ENCODE results near the gene ASGR2. TPM values are rescaled to one million over a fixed set of nuclear protein-coding genes. Genes with fewer than 3 reads are reported as not detected.
"Not testable (repeated sequence)": the region's sequence is repeated elsewhere in the genome, so short reads cannot be mapped to it uniquely, and the experiment has no call there.

The ASGR2 gene
- total RNA-seq, 1 donor from 2014 or later: 442 TPM

DNA sequence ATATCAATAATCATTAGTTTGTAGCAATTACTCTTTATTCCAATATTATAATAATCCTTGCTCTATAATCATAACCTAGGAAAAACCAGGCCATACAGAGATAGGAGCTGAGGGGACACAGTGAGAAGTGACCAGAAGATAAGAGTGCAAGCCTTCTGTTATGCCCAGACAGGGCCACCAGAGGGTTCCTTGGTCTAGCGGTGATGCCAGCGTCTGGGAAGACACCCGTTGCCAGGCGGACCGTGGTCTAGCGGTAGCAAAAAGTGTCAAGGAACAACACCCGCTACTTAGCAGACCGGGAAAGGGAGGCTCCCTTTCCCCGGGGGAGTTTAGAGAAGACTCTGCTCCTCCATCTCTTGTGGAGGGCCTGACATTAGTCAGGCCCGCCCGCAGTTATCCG, 11.8 kb upstream of the ASGR2 start:
- DNase-seq (ENCODE audit: low spot score); ATAC-seq: not testable (repeated sequence)

DNA sequence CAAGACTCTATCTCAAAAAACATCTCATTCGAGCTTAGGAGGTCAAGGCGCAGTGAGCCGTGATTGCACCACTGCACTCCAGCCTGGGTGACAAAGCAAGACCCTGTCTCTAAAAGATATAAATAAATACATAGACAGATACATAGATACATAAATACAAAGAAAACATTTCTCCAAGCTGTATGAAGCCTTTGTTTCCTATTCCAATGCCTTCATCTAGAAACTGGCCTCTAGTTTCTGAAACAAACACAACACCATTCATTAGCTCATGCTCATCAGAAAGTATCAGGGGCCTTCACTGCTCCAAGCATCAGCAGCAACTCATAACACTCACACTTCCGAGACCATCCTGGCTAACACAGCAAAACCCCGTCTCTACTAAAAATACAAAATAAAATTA, 10.3 kb upstream of the ASGR2 start:
- DNase-seq (ENCODE audit: low spot score) (no peak), ATAC-seq (no peak)

DNA sequence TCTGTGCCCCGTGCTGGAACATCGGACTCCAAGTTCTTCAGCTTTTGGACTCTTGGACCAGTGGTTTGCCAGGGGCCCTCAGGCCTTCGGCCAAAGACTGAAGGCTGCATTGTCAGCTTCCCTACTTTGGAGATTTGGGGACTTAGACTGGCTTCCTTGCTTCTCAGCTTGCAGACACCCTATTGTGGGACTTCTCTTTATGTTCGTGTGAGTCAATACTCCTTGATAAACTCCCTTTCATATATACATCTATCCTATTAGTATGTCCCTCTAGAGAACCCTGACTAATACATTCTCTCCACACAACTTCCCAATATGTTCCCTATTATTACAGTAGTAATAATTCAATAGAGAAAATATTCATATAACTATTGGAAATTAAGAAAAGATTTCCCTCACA, 9.2 kb upstream of the ASGR2 start:
- DNase-seq (ENCODE audit: low spot score): no peak
- ATAC-seq: peak; percentile 18

DNA sequence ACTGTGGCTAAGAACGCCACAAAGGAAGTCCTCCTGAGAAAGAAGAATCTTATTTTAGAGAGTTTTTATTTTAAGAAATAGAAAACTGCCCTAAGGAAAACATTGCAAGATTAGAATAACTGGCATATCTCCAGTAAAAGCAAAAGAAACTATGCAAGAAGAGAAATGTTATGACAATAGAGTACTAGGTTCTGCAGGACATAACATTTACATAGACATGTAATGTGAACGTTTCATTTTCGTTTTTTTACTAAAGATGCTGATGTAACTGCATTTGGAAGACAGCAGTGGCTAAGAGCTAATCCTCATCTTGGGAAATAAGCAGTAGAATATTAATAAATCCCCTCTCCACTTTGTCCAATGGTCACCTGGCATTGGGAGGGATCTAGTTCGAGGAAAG, 7.8 kb upstream of the ASGR2 start:
- ATAC-seq (no peak), DNase-seq (ENCODE audit: low spot score) (no peak)

DNA sequence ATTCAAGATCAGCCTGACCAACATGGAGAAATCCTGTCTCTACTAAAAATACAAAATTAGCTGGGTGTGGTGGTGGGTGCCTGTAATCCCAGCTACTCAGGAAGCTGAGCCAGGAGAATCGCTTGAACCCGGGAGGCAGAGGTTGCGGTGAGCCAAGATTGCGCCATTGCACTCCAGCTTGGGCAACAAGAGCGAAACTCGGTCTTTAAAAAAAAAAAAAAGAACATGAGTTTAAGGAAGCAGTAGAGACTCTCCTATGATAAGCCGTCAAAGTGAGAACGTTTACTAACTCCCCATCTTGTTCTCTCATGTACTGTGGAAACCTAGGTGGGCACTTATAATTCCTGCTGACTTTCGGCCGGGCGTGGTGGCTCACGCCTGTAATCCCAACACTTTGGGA, 6.0 kb upstream of the ASGR2 start:
- peak; percentile 14 for ATAC-seq
- DNase-seq (ENCODE audit: low spot score): not testable (repeated sequence)

DNA sequence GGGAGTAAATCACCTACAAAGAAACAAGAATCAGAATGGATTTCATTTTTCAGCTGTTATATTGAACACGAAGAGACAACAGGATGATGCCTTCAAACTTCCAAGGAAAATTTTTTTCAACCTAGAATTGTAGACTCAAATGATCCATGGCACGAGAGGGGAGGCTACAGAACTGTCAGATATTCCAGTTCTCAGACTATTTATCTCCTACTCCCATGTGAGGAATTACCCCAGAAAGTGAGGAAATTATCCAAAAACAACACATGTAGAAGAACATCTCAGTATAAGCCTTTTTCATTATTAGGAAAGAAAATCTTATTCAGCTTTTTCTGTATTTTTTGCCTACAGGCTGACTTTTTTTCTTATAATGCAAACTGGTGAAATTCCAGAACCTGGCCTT, 5.5 kb upstream of the ASGR2 start:
- no peak for DNase-seq (ENCODE audit: low spot score)
- no peak for ATAC-seq

DNA sequence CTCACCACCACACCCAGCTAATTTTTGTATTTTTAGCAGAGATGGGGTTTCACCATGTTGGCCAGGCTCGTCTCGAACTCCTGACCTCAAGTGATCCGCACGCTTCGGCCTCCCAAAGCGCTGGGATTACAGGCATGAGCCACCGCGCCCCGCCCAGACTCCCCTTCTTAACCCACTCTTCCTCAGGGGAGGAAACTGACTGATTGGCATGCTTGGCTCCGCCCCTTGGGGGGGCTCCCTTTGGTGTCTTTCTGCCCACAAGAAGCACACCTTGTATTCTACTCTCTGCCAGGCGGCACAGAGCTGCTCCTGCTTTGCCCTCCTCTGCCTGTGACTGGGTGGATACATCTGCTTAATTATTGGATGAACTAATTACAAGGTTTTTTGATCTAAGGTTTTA, 4.7 kb upstream of the ASGR2 start:
- DNase-seq (ENCODE audit: low spot score) (no peak), ATAC-seq (no peak)

DNA sequence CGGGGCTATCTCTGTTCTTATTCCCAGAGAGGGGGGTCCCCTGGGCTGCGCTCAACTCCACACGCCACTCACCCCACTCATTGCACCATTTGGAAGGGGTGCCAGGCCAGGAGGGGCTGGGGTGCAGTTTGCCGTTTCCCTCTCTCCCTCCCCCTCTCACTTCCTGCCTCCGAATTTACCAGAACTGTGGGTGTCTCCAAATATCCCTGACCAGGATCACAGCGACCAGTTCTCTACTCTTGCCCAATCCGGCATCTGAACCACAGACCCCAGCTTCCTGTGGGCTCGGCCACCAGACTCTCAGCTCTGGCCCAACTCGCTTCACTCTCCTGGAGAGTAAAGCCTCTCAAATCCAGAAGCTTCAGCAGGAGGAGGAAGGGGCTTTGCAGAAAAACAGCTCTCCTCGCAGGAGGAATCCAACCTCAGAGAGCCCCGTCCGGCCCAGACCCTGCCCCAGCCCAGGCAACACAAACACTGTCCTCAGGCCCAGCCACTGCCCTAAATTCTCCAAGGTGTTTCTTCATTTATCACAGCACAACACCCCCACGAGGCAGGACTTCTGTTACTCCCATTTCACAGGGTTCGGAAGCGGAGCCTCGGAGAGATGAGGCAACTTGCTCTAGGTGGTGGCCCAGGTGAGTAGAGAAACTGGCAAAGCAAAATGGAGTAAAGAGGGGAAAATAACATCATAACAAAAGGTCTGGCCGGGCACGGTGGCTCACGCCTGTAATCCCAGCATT, 423 bp upstream of the ASGR2 start:
- DNase-seq (ENCODE audit: low spot score): no peak

DNA sequence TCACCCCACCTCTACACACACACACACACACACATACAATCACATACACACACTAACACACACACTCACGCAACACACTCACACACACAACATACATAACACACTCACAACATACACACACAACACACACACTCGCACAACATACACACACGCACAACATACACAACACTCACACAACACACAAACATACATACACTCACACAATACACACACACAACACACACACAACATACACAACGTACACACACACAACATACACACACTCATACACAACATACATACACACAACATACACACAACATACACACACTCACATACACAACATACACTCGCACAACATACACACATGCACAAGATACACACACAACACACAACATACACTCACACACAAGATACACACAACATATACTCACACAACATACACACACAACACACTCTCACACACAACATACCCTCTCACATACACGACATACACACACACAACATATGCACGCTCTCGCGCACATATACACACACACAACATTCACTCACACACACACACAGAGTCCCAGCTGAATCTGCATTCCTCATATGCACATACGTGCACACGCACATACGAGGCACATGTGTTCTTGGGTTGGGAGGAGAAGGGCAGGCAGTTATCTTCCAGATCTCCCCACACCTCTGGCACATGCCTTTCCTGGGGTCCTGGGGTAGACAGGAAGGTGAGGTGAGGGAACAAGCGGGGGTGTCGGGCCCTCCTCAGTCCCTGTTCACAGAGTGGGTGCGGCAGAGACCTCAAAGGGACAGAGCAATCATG, 1.1 kb downstream of the ASGR2 start:
- DNase-seq (ENCODE audit: low spot score) (peak; percentile 47), ATAC-seq (no peak)

More for the DNA sequence above, 423 bp upstream of the ASGR2 start:
- peak; percentile 70 for ATAC-seq

DNA sequence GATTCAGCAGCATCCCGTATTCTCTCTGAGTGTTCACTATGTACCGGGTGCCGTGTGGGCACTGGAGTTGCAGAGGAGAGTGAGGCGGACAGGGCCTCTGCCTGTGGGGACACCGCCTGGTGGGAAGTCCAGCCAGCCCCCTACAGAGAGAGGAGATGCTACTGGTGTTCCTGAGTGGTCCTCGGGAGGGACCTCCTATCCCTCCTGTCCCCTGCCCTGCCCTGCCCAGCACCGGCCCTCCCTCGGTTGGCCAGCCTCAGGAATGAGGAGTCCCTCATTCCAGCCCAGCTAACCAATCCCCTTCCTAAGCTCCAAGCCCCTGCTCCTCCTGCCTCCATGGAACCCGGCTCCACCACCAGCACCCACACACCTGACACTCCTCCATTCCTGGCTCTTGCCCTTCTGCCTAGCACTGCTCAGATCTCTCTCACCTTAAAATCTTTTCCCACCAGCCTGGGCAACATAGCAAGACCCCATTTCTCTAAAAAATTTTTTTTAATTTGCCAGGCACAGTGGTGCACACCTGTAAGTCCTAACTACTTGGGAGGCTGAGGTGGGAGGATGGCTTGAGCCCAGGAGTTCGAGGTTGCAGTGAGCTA, 2.0 kb downstream of the ASGR2 start:
- peak; percentile 49 for DNase-seq (ENCODE audit: low spot score)
- ATAC-seq: peak; percentile 0

DNA sequence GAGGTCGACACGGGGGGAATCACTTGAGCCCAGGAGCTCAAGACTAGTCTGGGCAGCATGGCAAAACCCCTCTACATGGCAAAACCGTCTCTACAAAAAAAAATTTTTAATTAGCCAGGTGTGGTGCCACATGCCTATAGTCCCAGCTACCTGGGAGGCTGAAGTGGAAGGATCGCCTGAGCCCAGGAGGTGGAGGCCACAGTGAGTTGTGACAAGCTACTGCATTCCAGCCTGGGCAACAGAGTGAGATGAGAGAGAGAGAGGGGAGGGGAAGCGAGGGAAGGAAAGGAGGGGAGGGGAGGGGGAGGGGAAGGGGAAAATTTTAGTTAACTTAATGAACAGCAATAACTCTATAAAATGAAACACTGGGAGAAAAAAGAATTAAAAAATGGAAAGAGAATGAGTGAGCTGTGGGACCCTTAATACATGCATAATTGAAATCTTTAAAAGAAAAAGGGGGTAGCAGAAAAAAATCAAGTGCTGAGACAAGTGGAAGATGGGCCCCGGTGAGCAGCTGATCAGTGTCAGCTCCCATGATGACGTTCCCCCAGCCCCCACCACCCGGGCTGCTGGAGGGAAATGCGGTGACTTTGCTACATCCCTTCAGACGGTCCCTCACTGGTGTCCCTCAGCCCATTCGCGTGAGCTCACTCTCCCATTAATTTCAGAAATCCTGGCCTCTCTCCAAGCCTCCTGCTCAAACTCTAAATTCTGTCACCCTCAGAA, 2.7 kb downstream of the ASGR2 start:
- peak; percentile 39 for DNase-seq (ENCODE audit: low spot score)

DNA sequence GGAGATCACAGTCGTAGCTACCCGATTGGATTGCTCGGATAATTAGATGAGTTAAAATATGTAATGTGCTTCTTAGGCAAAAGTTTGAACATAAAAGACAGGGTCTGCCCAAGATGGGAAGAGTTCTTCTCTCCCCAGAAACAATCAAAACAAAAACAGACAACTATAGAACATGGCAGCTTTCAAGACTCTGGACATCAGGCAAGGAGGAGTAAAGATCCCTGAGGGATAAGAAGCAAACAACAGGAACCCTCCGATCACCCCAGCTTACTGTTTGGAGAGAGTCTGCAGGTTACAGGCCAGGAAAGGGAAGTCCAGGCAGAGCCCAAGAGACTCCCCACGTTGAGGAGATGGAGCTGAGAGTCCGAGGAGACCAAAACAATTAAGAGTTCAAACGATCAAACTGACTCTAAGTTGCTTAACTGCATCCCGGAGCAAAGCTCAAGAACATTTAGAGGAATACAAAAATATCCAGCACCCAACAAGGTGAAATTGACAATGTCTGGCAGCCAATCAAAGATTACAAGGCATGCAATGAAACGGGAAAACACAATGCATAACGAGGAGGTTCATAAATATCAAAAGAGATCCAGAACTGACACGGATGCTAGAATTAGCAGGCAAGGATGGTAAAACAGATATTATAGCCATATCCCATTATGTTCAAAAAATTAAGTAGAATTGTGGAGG, 3.9 kb downstream of the ASGR2 start:
- no peak for DNase-seq (ENCODE audit: low spot score)
- ATAC-seq: no peak

More for the DNA sequence above, 2.7 kb downstream of the ASGR2 start:
- ATAC-seq: no peak

DNA sequence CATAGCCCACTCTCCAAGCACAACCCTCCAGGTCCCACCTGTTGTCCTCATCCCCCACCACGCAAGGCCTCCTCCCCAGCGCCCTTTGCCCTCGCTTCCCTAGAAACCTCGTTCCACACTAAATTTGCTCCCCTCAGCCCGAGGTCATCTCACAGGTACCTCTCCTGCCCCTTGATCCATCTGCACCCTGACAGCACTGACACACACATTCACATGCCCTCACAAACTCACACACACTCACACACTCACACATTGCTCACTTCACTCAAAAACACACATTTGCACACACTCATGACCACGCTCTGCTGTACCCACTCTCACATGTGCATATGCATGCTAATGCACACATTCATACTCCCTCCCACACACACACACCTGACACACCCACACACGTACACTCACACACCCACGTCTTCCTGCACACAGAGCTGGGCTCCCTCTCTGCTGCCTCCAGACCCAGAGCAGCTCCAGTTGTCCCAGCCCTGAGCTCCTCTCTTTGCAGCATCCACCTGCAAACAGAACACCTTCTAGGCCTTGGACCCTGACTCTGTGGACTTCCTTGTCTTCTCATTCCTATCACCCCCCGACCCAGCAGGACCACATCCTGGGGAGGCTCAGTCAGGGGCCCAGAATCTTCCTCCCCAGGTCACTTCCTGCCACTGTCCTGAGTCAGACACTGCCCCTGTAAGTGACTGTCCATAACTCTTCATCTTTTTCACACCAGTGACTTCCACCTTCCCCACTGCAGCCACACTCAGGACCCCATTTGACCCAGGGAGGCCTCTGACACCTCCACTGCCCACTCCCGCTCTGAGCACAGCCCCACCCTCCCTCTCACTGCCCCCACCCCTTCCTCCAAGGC, 4.9 kb downstream of the ASGR2 start:
- no peak for ATAC-seq
- peak; percentile 43 for DNase-seq (ENCODE audit: low spot score)

DNA sequence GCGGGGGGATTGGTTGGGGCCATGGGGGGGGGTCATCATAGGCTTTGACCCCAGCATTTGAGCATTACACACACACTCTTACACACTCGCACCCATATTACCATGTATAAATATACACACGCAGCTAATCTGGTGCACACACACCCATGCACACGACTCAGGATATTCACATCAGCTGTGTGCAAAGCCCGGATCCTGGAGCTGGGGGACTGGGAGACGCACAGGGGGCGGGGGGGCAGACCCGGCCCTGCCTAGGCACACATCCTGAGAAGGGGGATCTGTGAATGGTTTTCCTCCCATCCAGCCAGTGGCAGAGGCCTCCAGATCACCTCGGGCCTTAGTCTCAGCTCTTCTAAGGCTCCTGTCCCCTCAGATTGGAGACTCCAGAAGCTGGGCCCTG, 5.6 kb downstream of the ASGR2 start:
- ATAC-seq (no peak), DNase-seq (ENCODE audit: low spot score) (peak; percentile 33)

DNA sequence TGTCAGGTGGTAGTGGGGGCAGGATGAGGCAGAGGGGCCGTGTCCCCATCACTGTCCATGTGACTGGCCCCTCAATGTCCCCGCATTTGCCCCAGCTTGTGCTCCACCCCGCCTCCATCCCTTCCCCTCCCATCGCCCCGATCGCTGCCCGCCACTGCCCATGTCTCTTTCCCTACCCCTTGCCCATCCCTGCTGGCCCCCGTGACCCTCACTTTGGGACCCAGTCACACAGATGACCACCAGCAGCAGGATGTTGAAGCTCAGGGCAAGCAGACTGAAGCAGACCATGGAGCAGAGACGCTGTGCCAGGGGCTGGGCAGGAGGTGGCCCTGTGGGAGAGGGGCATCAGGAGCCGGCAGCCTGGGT, 6.1 kb downstream of the ASGR2 start:
- ATAC-seq: no peak
- DNase-seq (ENCODE audit: low spot score): no peak

DNA sequence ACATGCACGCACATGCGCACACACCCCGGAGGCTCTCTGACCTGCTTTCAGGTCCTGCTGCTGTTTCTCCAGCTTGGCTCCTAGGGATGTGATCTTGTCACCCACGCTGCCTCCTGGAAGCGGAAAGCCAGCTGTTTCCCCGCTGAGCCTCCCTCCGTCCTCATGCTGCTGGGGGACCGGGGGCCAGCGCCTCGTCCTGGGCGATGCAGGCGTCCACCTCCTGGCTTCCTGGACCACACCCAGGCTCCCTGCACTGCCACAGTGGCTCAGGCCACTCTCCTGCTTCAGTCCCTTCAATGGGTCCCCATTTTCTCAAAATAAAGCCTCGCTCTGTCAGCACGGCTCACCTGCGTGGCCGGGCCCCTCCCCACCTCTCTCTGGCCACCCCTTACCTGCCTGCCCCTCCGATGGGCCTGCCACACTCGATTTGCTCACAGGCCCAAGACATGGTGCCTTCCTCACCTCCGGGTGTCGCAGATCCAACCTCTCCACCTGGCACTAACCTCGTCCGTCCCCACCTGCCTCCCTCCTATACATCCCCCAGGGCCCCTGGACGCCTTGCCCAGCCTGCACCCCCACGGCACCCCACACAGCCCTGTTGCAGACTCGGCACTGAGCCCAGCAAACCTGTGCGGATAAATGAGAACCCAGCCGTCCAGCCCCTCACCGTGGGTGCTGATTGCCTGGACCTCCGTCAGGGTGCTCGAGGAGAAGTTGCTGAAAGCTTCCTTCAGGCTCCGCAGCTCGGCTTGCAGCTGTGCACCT, 6.6 kb downstream of the ASGR2 start:
- DNase-seq (ENCODE audit: low spot score) (peak; percentile 45), ATAC-seq (no peak)

DNA sequence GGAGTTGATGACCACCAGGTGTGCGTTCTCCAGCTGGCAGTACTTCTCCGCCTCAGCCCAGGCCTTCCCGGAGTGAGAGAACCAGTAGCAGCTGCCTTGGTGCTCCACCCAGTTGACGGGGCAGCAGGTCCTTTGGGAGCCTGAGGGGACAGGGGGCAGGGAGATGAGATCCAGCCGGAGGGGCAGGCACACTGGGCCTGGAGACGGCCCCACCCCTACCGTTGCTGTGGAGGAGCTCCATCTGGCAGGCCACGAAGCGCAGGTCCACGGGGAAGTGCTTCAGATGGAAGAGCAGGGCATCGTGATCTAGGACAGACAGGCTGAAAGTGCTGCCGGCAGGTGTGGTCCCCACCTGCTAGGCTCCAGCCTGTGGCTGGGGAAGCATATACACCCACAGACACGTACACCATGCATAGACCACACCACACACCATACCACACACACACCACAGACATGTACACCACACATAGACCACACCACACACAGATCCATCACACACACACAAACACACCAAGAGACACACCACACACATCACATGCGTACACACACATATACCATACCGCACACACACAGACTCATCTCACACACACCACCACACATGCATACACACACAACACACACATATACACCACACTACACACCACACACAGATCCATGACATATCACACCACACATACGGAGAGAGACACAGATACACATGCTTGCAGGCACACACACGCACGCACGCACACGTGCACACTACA, 7.4 kb downstream of the ASGR2 start:
- DNase-seq (ENCODE audit: low spot score) (peak; percentile 40), ATAC-seq (peak; percentile 6)

DNA sequence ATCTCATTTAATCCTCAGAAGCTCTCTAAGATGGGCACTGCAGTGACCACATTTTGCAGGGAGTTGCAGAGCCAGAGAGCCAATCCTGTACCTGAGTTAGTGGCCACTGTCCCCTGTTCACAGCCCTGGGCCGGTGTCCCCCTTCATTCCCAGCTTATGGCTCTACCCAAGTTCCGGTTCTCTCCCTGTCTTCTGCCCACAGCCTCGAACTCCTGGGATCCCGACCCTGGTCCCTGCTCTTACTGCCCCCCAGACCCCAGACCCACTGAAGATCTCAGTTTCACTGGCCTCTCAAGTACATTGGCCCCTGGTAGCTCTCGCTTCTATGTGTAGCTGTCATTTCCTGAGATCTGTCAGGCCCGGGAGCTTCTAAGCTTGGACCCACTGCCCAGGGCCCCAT, 12.2 kb downstream of the ASGR2 start:
- DNase-seq (ENCODE audit: low spot score) (no peak), ATAC-seq (no peak)
